H1 (cell line): ENCODE measurements around the gene TBX21. TPM values are rescaled to one million over a fixed set of nuclear protein-coding genes. Genes with fewer than 3 reads are reported as not detected.

Source experiments
- ATF2 ChIP-seq: IDR thresholded peaks from 2 replicates; pipeline ENCODE4 v1.6.1; 2012; ENCODE audit warnings: low read length, inconsistent platforms
- BACH1 ChIP-seq: IDR thresholded peaks from 2 replicates; pipeline ENCODE4 v1.6.1; 2012; ENCODE audit warnings: low read length, improper control_type of control experiment
- BCL11A ChIP-seq, 2 experiments: IDR thresholded peaks; one replicate each; pipeline ENCODE4 v1.6.1; 2011; ENCODE audit warnings: low read depth in 2 of 2, low read length in 2 of 2, mild to moderate bottlenecking in 2 of 2
- CBX5 ChIP-seq: fragments of 300-800, 300-1000 bp; sonication (generic); IDR thresholded peaks from 2 replicates; pipeline ENCODE4 v1.7.1; 2016; ENCODE audit warnings: antibody characterized with exemption, low read length, low read depth
- EGR1 ChIP-seq: IDR thresholded peaks from 2 replicates; pipeline ENCODE4 v1.6.1; 2011; ENCODE audit warnings: low read depth, low read length, borderline replicate concordance
- EZH2 ChIP-seq: fragments of 200-600 bp; sonication (generic); IDR thresholded peaks from 2 replicates; pipeline ENCODE4 v1.7.1; 2012; ENCODE audit warnings: low read depth, mild to moderate bottlenecking, moderate library complexity, low read length, inconsistent platforms; ENCODE audit not compliant: severe bottlenecking
- JUN ChIP-seq: IDR thresholded peaks from 2 replicates; pipeline ENCODE4 v1.6.1; 2011; ENCODE audit warnings: low read depth, mild to moderate bottlenecking, improper control_type of control experiment, low read length
- KDM1A ChIP-seq: fragments of 200-600, 300-600 bp; sonication (generic); IDR thresholded peaks from 2 replicates; pipeline ENCODE4 v1.7.1; 2016; ENCODE audit warnings: mild to moderate bottlenecking, low read length, borderline replicate concordance
- NANOG ChIP-seq: IDR thresholded peaks from 2 replicates; pipeline ENCODE4 v1.6.1; 2011; ENCODE audit warnings: low read length, low read depth, mild to moderate bottlenecking, inconsistent platforms; ENCODE audit not compliant: insufficient read depth, poor library complexity, severe bottlenecking
- POLR2A ChIP-seq, 2 experiments: IDR thresholded peaks; 1 replicate in 1 of 2; 2 replicates in 1 of 2; pipeline ENCODE4 v1.6.1; 2011; ENCODE audit warnings: low read depth in 2 of 2, low read length in 2 of 2, mild to moderate bottlenecking in 2 of 2; ENCODE audit errors: control extremely low read depth in 1 of 2
- RFX5 ChIP-seq: IDR thresholded peaks from 2 replicates; pipeline ENCODE4 v1.6.1; 2011; ENCODE audit warnings: low read depth, low read length, improper control_type of control experiment, borderline replicate concordance
- RXRA ChIP-seq: IDR thresholded peaks from 2 replicates; pipeline ENCODE4 v1.6.1; 2011; ENCODE audit warnings: low read depth, mild to moderate bottlenecking, low read length, moderate library complexity; ENCODE audit not compliant: insufficient read depth
- SIN3A ChIP-seq, 2 experiments: IDR thresholded peaks in 1 of 2; conservative IDR thresholded peaks in 1 of 2; 2 replicates each; pipeline ENCODE4 v1.6.1; 2011 to 2012; ENCODE audit warnings: low read length in 2 of 2, improper control_type of control experiment in 1 of 2, low read depth in 1 of 2, mild to moderate bottlenecking in 1 of 2
- SIX5 ChIP-seq: IDR thresholded peaks from 2 replicates; pipeline ENCODE4 v1.6.1; 2011; ENCODE audit warnings: mild to moderate bottlenecking, low read depth, low read length
- SP2 ChIP-seq: IDR thresholded peaks from 2 replicates; pipeline ENCODE4 v1.6.1; 2012; ENCODE audit warnings: mild to moderate bottlenecking, low read length, inconsistent platforms
- SP4 ChIP-seq: IDR thresholded peaks from 2 replicates; pipeline ENCODE4 v1.6.1; 2012; ENCODE audit warnings: low read length, inconsistent platforms
- TBP ChIP-seq: IDR thresholded peaks from 2 replicates; pipeline ENCODE4 v1.6.1; 2011; ENCODE audit warnings: low read depth, low read length, improper control_type of control experiment
- TCF12 ChIP-seq: IDR thresholded peaks from 2 replicates; pipeline ENCODE4 v1.6.1; 2011; ENCODE audit warnings: low read depth, mild to moderate bottlenecking, low read length
- YY1 ChIP-seq: IDR thresholded peaks from 2 replicates; pipeline ENCODE4 v1.6.1; 2011; ENCODE audit warnings: low read depth, mild to moderate bottlenecking, low read length
- ZNF274 ChIP-seq: IDR thresholded peaks from 2 replicates; pipeline ENCODE4 v1.7.0; 2012; ENCODE audit warnings: low read length, borderline replicate concordance; ENCODE audit errors: extremely low read depth
- polyA plus RNA-seq, 7 experiments: library from polyadenylated mRNA; depleted of rRNA in 3 of 7; stranded (reverse) in 5 of 7; unstranded in 2 of 7; fragments of >200 nt in 5 of 7; fragments of 200-250 nt in 2 of 7; gene quantifications; 1 replicate in 5 of 7; 2 replicates in 1 of 7; 4 replicates in 1 of 7; pipeline versions ENCODE4 v1.2.1 to v1.2.3, GENCODE V29; 2011 to 2013; ENCODE audit warnings: missing spikeins in 2 of 7, mixed read lengths in 2 of 7
- total RNA-seq: library from RNA; stranded (reverse); fragmentation: NEBNext Ultra II Directional; extraction: Animal tissue kit (Norgen Biotek cat#: 25700); gene quantifications from 2 replicates; pipeline ENCODE4 v1.2.1, GENCODE V29; 2021

Gene TBX21
- total and polyA plus RNA-seq, 2 of the 8 experiments (the other 6 are each of a cell fraction or from before 2014, with no cell fraction given), result not detected

- TF ChIP-seq ZNF274 (no peak), EZH2 (no peak), YY1 (no peak), NANOG (no peak), SIX5 (no peak), KDM1A (no peak), BCL11A (IDR thresholded peaks at IDR 0.05; ENCODE audit: low read depth in 2 of 2, low read length in 2 of 2) (no peak), TCF12 (no peak), RXRA (no peak), ATF2 (no peak), SIN3A (conservative IDR thresholded peaks at IDR 0.05 in 1 of 2, IDR thresholded peaks at IDR 0.05 in 1 of 2; ENCODE audit: low read depth in 1 of 2, low read length in 2 of 2) (peak; percentile 16 to 22; a peak in 1 of 4 replicates), BACH1 (no peak), CBX5 (no peak), RFX5 (no peak), JUN (no peak), POLR2A (IDR thresholded peaks at IDR 0.05; ENCODE audit: control extremely low read depth in 1 of 2, low read depth in 2 of 2, low read length in 2 of 2) (no peak; a peak in 1 of 3 replicates), SP2 (no peak), SP4 (no peak), TBP (no peak), EGR1 (no peak)
Observed at GRCh38 chr17:47693731-47694580, 39.1 kb upstream of the TBX21 start, which contains the start of gene TBKBP1 (continued).
